Sigmoid colon (tissue), 7 donors: ENCODE data around the gene FMO2. TPM values are rescaled to one million over a fixed set of nuclear protein-coding genes. Genes with fewer than 3 reads are reported as not detected.

Source experiments
- DNase-seq: peaks from one replicate; pipeline ENCODE4 v3.0.0-alpha.2; 2019
- H3K27ac ChIP-seq, 4 donors: fragments of 200-600 bp; sonication (generic); one replicate each; pipeline ENCODE4 v1.5.1; 2016 to 2019; ENCODE audit warnings: mild to moderate bottlenecking in 1 of 4
- H3K27me3 ChIP-seq, 3 donors: fragments of 200-600 bp; sonication (generic); one replicate each; pipeline ENCODE4 v1.5.1; 2019; ENCODE audit warnings: mild to moderate bottlenecking in 1 of 3
- H3K36me3 ChIP-seq, 4 donors: fragments of 200-600 bp; sonication (generic); one replicate each; pipeline ENCODE4 v1.5.1; 2016 to 2019
- H3K4me1 ChIP-seq, 4 donors: fragments of 200-600 bp; sonication (generic); one replicate each; pipeline ENCODE4 v1.5.1; 2017 to 2019
- H3K4me3 ChIP-seq, 4 donors: fragments of 200-600 bp; sonication (generic); one replicate each; pipeline ENCODE4 v1.5.1; 2017 to 2019; ENCODE audit warnings: mild to moderate bottlenecking in 2 of 4, moderate library complexity in 1 of 4
- H3K9me3 ChIP-seq, 4 donors: fragments of 200-600 bp in 3 of 4; sonication (generic) in 3 of 4; one replicate each; pipeline versions ENCODE4 v1.5.1 to v1.6.1; 2013 to 2019
- CTCF ChIP-seq, 4 experiments: fragments of 450-650 bp in 3 of 4; fragments of 200-600 bp in 1 of 4; IDR thresholded peaks; one replicate each; pipeline ENCODE4 v1.5.1; 2016 to 2019; ENCODE audit warnings: antibody characterized with exemption in 4 of 4, mild to moderate bottlenecking in 3 of 4, moderate library complexity in 2 of 4
- EP300 ChIP-seq, 4 donors: sonication (generic); formaldehyde crosslinking; IDR thresholded peaks; one replicate each; pipeline ENCODE4 v1.6.1; 2017; ENCODE audit warnings: antibody characterized with exemption in 4 of 4
- POLR2A ChIP-seq, 2 donors: fragments of 450-650 bp; IDR thresholded peaks; one replicate each; pipeline ENCODE4 v1.6.1; 2016; ENCODE audit warnings: antibody characterized with exemption in 2 of 2, mild to moderate bottlenecking in 2 of 2, moderate library complexity in 2 of 2
- POLR2AphosphoS5 ChIP-seq, 4 donors: sonication (generic); formaldehyde crosslinking; IDR thresholded peaks; one replicate each; pipeline ENCODE4 v1.6.1; 2017; ENCODE audit warnings: antibody characterized with exemption in 4 of 4
- WGBS, 2 donors: extraction: QIAGEN DNeasy Blood & Tissue Kit; methylation state at CpG; one replicate each; pipeline ENCODE4 v1.1.7; 2013; 5-methylcytosine and 5-hydroxymethylcytosine counted together
- intact Hi-C: fragments of 100-400 bp; cut with DNase I; formaldehyde crosslinking; loops from one replicate; pipeline ENCODE4 v1.15.1; 2023
- polyA plus RNA-seq, 3 donors: library from polyadenylated mRNA; stranded (reverse); fragments of 200-250 nt; gene quantifications; one replicate each; pipeline ENCODE4 v1.2.3, GENCODE V29; 2013
- total RNA-seq, 4 donors: library from RNA; depleted of rRNA; stranded (reverse); fragments of >200 nt; gene quantifications; one replicate each; pipeline ENCODE4 v1.1.0, GENCODE V29; 2016
- donor health status: healthy with polysubstance abuse.
- donor health status: Bipolar disorder and iron deficiency.
- donor health status: healthy.

The FMO2 gene
- total and polyA plus RNA-seq, 7 donors, result 0.23 to 35.1 (median 4.2) TPM

GRCh38 chr1:171245458-171246064 is 60.5 kb downstream of the FMO2 start:
- Histone ChIP-seq H3K27ac (no peak overlapping the region), H3K4me3 (no peak overlapping the region), H3K36me3 (no peaks in the 10 kb centered on the region), H3K9me3 (no peaks in the 10 kb centered on the region), H3K4me1 (no peaks in the 10 kb centered on the region), H3K27me3 (no peaks in the 10 kb centered on the region)
- no peak for DNase-seq
- intact Hi-C loops, result loop anchor here (2.0 kb wide), 1 partner anchor 69 kb away; the partner anchor contains the start of gene FMO4
- TF ChIP-seq CTCF (IDR thresholded peaks at IDR 0.05) (peak in 3 of 4 experiments; percentile 43 to 56 (median 50)), EP300 (IDR thresholded peaks at IDR 0.05) (no peak)
- 37 to 41% methylated on average over 6 of the region's 6 CpGs for WGBS, 2 donors

DNA sequence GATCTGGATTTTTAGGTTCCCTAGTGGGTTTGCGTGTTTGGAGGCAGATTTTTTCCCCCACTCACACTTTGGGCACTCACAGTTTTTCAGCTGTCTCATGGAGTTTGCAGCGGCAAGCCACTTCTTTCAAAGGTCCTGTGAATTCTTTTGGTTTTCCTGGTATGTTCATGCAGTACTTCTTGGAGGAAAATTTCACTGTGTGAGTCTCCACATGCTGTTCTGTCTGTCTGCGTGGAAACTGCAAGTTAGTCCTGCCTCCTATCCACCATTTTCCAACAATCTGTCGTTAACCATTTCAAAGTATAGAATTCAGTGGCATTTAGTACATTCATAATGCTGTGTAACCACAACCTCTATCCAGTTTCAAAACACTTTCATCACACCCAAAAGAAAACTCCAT is 62.4 kb downstream of the FMO2 start:
- H3K4me1 ChIP-seq, result peaks cover 0 to 8% (median 0%) of the 10 kb centered on the region in 4 donors
- H3K4me3 ChIP-seq, result no peak overlapping the region
- DNase-seq, result no peak
- WGBS, 2 donors, result 88 to 90% methylated on average over 4 of the region's 4 CpGs
- H3K27me3 ChIP-seq, result peaks cover 0 to 15% (median 14%) of the 10 kb centered on the region in 3 donors
- H3K27ac ChIP-seq, result no peak overlapping the region
- no peaks in the 10 kb centered on the region for H3K9me3 ChIP-seq
- H3K36me3 ChIP-seq, result no peaks in the 10 kb centered on the region
- TF ChIP-seq CTCF (IDR thresholded peaks at IDR 0.05) (no peak), POLR2AphosphoS5 (IDR thresholded peaks at IDR 0.05) (no peak), EP300 (IDR thresholded peaks at IDR 0.05) (no peak), POLR2A (IDR thresholded peaks at IDR 0.05) (no peak)
- intact Hi-C loops, result no loop called here

- Histone ChIP-seq H3K9me3 (no peaks in the 10 kb centered on the region), H3K4me1 (peaks cover 0 to 8% (median 0%) of the 10 kb centered on the region in 4 donors), H3K36me3 (no peaks in the 10 kb centered on the region), H3K4me3 (no peak within 1 kb of the TSS), H3K27me3 (peaks cover 0 to 21% (median 20%) of the 10 kb centered on the region in 3 donors), H3K27ac (no peak within 1 kb of the TSS)
- no peak for DNase-seq
- intact Hi-C loops, result no loop called here
- no peak for TF ChIP-seq EP300 (IDR thresholded peaks at IDR 0.05)
- no peak for TF ChIP-seq CTCF (IDR thresholded peaks at IDR 0.05)
- TF ChIP-seq POLR2AphosphoS5 (IDR thresholded peaks at IDR 0.05), result no peak
- TF ChIP-seq POLR2A (IDR thresholded peaks at IDR 0.05), result no peak
- 69 to 85% methylated on average over 4 of the region's 4 CpGs for WGBS, 2 donors
Measured at GRCh38 chr1:171248302-171248701, 63.2 kb downstream of the FMO2 start, which contains the start of gene FMO1. Gene FMO1, plus strand, starts transcription at chr1:171248494. Its CDS starts 9,594 bp downstream, at chr1:171258088.

DNA sequence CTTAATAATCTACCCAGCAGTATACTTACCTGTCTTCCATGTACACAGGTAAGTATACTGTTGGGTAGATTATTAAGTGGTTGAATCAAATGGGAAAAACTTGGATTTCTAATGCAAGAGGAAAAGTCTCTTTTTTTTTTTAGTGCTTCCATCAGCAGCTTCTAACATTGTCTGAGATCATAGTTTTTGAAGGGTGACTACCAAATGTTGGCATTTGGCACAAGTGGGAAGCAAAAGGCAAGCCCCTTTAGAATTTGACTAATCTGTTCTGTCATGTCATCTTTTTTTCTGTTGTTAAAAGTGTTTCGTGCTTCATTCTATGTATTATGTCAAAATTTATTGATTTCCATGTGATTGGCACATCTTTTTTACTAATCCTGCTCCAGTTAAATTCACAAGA is 63.7 kb downstream of the FMO2 start:
- Histone ChIP-seq H3K4me3 (no peak overlapping the region), H3K27me3 (peaks cover 0 to 26% (median 26%) of the 10 kb centered on the region in 3 donors), H3K36me3 (no peaks in the 10 kb centered on the region), H3K4me1 (peaks cover 0 to 8% (median 0%) of the 10 kb centered on the region in 4 donors), H3K27ac (no peak overlapping the region), H3K9me3 (no peaks in the 10 kb centered on the region)
- WGBS, 2 donors, result 0 to 91% methylated on average over 1 of the region's 1 CpG
- no peak for TF ChIP-seq EP300 (IDR thresholded peaks at IDR 0.05)
- TF ChIP-seq POLR2A (IDR thresholded peaks at IDR 0.05), result no peak
- no peak for TF ChIP-seq POLR2AphosphoS5 (IDR thresholded peaks at IDR 0.05)
- no peak for TF ChIP-seq CTCF (IDR thresholded peaks at IDR 0.05)
- no peak for DNase-seq
- intact Hi-C loops, result no loop called here

GRCh38 chr1:171250263-171250662 is 65.2 kb downstream of the FMO2 start:
- Histone ChIP-seq H3K27me3 (peaks cover 0 to 29% (median 26%) of the 10 kb centered on the region in 3 donors), H3K9me3 (no peaks in the 10 kb centered on the region), H3K27ac (no peak overlapping the region), H3K4me3 (no peak overlapping the region), H3K4me1 (peaks cover 0 to 8% (median 0%) of the 10 kb centered on the region in 4 donors), H3K36me3 (no peaks in the 10 kb centered on the region)
- no peak for DNase-seq
- 90 to 92% methylated on average over 3 of the region's 3 CpGs for WGBS, 2 donors
- no peak for TF ChIP-seq CTCF (IDR thresholded peaks at IDR 0.05)
- no peak for TF ChIP-seq POLR2AphosphoS5 (IDR thresholded peaks at IDR 0.05)
- no peak for TF ChIP-seq POLR2A (IDR thresholded peaks at IDR 0.05)
- no peak for TF ChIP-seq EP300 (IDR thresholded peaks at IDR 0.05)
- intact Hi-C loops, result no loop called here
